ENCODE measurements around the gene PHACTR1.

Gene PHACTR1

GRCh38 chr6:12716298-12716916, at the start of gene PHACTR1:
PHACTR1 (plus strand) TSS chr6:12716767.
- no peak within 1 kb of the TSS for H3K4me3 ChIP-seq (ENCODE audit: low read depth, low read length)
- in situ Hi-C loops (cut with HindIII; ENCODE audit: low sequenced_read_pairs) = no loop called here

DNA sequence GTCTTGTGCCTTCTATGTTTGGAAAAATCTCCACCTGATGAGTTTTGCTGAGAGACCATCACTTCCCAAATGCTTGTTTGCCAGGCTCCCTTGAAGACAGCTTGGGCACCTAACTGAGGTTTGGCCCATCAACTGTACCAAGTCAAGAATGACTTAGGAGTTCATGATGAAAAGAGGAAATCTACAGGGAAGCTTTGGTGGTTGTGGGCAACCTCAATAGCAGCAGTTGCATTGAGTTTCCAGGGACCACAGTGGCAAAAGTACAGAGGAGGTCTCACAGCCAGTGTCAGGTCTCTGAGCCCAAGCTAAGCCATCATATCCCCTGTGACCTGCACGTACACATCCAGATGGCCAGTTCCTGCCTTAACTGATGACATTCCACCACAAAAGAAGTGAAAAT, 49.7 kb upstream of the PHACTR1 start:
- TF ChIP-seq, protein P1, sequence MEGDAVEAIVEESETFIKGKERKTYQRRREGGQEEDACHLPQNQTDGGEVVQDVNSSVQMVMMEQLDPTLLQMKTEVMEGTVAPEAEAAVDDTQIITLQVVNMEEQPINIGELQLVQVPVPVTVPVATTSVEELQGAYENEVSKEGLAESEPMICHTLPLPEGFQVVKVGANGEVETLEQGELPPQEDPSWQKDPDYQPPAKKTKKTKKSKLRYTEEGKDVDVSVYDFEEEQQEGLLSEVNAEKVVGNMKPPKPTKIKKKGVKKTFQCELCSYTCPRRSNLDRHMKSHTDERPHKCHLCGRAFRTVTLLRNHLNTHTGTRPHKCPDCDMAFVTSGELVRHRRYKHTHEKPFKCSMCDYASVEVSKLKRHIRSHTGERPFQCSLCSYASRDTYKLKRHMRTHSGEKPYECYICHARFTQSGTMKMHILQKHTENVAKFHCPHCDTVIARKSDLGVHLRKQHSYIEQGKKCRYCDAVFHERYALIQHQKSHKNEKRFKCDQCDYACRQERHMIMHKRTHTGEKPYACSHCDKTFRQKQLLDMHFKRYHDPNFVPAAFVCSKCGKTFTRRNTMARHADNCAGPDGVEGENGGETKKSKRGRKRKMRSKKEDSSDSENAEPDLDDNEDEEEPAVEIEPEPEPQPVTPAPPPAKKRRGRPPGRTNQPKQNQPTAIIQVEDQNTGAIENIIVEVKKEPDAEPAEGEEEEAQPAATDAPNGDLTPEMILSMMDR (IDR thresholded peaks at IDR 0.05; ENCODE audit: low read depth, low read length, missing control alignments) = no peak
- no peak overlapping the region for H3K4me3 ChIP-seq (ENCODE audit: low read depth, low read length)
- DNase-seq (ENCODE audit: low read depth) = no peak
- in situ Hi-C loops (cut with HindIII; ENCODE audit: low sequenced_read_pairs) = no loop called here

More at GRCh38 chr6:12716298-12716916, at the start of gene PHACTR1:
- no peak for DNase-seq (ENCODE audit: low read depth)
- TF ChIP-seq, protein P1 (IDR thresholded peaks at IDR 0.05; ENCODE audit: low read depth, low read length, missing control alignments) = no peak

DNA sequence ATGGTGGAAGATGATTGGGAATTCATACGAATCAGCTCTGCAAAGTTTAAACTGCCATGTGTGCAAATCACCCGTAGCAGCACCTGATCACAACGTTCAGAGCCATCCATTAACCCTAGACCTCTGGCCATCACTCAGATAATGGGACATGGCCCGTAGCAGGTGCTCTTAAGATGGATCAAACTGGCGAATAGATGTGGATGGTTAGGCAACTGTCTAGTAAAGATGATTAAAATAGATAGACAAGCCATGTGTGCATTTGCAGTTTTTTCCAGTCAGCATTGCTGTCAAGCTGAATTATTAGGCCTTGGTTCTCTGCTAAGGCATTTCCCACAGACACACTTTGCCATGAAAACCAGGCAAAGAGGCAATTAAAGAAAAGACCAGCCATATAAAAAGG, 40.6 kb upstream of the PHACTR1 start:
- DNase-seq (ENCODE audit: low read depth) = no peak
- TF ChIP-seq, protein P1 (IDR thresholded peaks at IDR 0.05; ENCODE audit: low read depth, low read length, missing control alignments) = no peak
- no peak overlapping the region for H3K4me3 ChIP-seq (ENCODE audit: low read depth, low read length)
- in situ Hi-C loops (cut with HindIII; ENCODE audit: low sequenced_read_pairs) = no loop called here

DNA sequence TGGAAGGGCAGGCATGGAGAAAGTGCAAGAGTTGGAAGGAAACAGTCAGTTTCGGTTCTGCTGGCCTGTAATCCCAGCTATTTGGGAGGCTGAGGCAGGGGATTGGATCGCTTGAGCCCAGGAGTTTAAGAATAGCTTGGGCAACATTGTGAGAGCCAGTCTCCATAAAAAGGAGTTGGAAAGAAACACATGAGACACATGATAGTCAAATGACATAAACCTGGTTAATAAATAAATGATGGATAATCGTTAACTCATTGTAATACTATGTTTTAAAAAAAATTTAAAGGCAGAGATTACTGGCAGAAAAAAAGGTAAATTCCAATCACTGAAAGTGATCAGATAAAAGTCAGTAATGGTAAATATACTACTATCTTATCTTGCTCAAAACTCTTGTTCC, 37.2 kb upstream of the PHACTR1 start:
- TF ChIP-seq, protein P1 (IDR thresholded peaks at IDR 0.05; ENCODE audit: low read depth, low read length, missing control alignments) = no peak
- no peak for DNase-seq (ENCODE audit: low read depth)
- H3K4me3 ChIP-seq (ENCODE audit: low read depth, low read length) = no peak overlapping the region
- in situ Hi-C loops (cut with HindIII; ENCODE audit: low sequenced_read_pairs) = no loop called here

DNA sequence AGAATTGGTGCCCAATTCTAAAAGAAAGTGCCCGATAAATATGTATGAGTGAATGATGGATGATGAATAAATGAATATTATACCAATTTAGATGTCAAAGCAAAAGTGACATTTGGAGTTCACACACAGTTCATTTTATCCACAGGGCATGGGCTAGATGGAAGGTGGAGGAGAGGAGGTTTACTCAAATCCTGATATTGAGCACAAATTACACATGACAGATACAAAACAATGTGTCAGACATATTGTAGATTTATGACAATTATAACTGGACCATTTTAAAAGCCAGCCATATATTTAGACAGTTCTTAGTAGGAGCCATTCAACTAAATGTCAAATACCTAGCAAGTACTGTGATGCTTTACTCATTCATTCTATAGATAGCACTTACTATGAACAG, 23.4 kb upstream of the PHACTR1 start:
- TF ChIP-seq, protein P1 (IDR thresholded peaks at IDR 0.05; ENCODE audit: low read depth, low read length, missing control alignments) = no peak
- no peak overlapping the region for H3K4me3 ChIP-seq (ENCODE audit: low read depth, low read length)
- DNase-seq (ENCODE audit: low read depth) = no peak
- in situ Hi-C loops (cut with HindIII; ENCODE audit: low sequenced_read_pairs) = no loop called here

DNA sequence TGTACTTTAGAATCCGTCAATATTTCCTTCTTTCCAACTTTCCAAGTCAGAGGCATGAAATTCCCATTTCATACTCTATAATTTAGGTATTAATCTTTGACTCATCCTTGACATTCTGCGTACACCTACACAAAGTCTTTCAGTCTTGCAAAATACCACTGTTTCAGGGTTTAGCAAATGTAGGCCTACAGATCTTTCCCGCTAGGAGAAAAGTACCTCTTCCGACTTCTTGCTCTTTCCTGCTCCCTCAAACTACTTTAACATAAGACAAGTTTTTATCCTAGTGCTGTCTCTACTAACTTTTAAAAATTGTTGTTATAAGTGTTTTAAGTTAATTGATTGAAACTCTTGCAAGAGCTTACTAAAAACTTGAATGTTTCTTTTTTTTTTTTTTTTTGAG, 18.3 kb upstream of the PHACTR1 start:
- H3K4me3 ChIP-seq (ENCODE audit: low read depth, low read length) = no peak overlapping the region
- no peak for DNase-seq (ENCODE audit: low read depth)
- TF ChIP-seq, protein P1 (IDR thresholded peaks at IDR 0.05; ENCODE audit: low read depth, low read length, missing control alignments) = no peak
- in situ Hi-C loops (cut with HindIII; ENCODE audit: low sequenced_read_pairs) = no loop called here
